GM23248 (cell line): ENCODE data around the gene AMFR.

Experiments
- EZH2 ChIP-seq: fragments of 200-600 bp; sonication (generic); IDR thresholded peaks from 2 replicates; pipeline ENCODE4 v1.6.1; 2018; ENCODE audit warnings: antibody characterized with exemption, mild to moderate bottlenecking; ENCODE audit not compliant: insufficient read depth, poor library complexity, severe bottlenecking
- EZH2phosphoT487 ChIP-seq: fragments of 200-600 bp; sonication (generic); IDR thresholded peaks from 2 replicates; pipeline ENCODE4 v1.6.1; 2018; ENCODE audit warnings: antibody characterized with exemption, moderate library complexity, mild to moderate bottlenecking, low read depth; ENCODE audit not compliant: insufficient read depth

DNA sequence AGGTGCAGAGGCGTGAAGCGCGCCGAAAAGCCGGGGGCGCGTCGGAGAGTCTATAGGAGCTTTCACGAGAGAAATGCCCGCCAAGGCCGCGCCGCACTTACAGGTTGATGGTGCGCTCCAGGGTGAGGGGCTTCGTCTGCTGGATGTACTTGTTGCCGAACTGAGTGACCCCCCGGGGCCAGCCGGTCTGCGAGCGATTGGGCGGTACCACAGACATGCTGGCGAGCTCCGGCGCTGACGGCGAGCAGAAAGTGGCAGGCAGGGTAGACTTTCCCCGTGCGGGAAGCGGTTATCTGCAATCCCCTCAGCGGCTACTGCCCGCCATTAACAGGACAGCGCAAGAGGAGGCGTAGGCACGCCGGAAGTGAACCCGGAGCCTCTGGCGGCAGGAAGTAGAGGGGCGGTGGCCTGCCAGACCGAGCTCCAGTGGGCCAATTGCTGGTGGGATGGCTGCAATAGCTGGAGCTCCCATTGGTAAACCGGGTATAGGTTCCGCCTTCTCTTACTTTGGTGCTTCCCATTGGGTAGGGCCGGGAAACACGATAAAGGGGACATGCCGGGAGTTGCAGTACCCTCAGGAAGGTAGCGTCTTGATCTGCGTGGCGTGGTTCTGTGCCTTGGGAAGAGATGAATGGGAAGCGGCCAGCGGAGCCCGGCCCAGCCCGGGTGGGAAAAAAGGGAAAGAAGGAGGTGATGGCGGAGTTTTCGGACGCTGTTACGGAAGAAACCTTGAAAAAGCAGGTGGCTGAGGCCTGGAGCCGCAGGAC is 25.8 kb upstream of the AMFR start, which contains the start of the genes NUDT21 and OGFOD1:
- no peak for TF ChIP-seq EZH2
- TF ChIP-seq EZH2phosphoT487: no peak
